Fibroblast of upper back skin (primary cell): ENCODE results near the gene MINDY4.

Source experiments
- DNase-seq: peaks from one replicate; pipeline ENCODE4 v3.0.0-alpha.2; 2013

Gene MINDY4

GRCh38 chr7:30880125-30880720, 109.0 kb downstream of the MINDY4 start:
- no peak for DNase-seq

GRCh38 chr7:30880941-30881340, 109.7 kb downstream of the MINDY4 start:
- no peak for DNase-seq

- no peak for DNase-seq
Observed at GRCh38 chr7:30881448-30881847, 110.2 kb downstream of the MINDY4 start.

GRCh38 chr7:30884881-30885280, 113.7 kb downstream of the MINDY4 start:
- DNase-seq = no peak

GRCh38 chr7:30886608-30887011, 115.4 kb downstream of the MINDY4 start:
- DNase-seq = peak; percentile 75

GRCh38 chr7:30887464-30887872, 116.3 kb downstream of the MINDY4 start:
- DNase-seq = no peak

- DNase-seq = peak; percentile 95
Observed at GRCh38 chr7:30888747-30889146, 117.5 kb downstream of the MINDY4 start.

GRCh38 chr7:30890226-30890625, 119.0 kb downstream of the MINDY4 start:
- DNase-seq = peak; percentile 41

GRCh38 chr7:30893357-30893756, 122.1 kb downstream of the MINDY4 start:
- DNase-seq = no peak

GRCh38 chr7:30894009-30894408, 122.8 kb downstream of the MINDY4 start:
- DNase-seq = no peak

GRCh38 chr7:30894866-30895605, 123.8 kb downstream of the MINDY4 start:
- no peak for DNase-seq

GRCh38 chr7:30896036-30896435, 124.8 kb downstream of the MINDY4 start:
- peak; percentile 32 for DNase-seq

- DNase-seq = no peak
Observed at GRCh38 chr7:30896783-30897637, 125.8 kb downstream of the MINDY4 start.

GRCh38 chr7:30897770-30898169, 126.6 kb downstream of the MINDY4 start:
- DNase-seq = no peak

- DNase-seq = no peak
Observed at GRCh38 chr7:30898411-30898810, 127.2 kb downstream of the MINDY4 start.

- DNase-seq = no peak
Observed at GRCh38 chr7:30899066-30899465, 127.8 kb downstream of the MINDY4 start.

GRCh38 chr7:30899630-30900029, 128.4 kb downstream of the MINDY4 start:
- no peak for DNase-seq

GRCh38 chr7:30900053-30900452, 128.8 kb downstream of the MINDY4 start:
- DNase-seq = no peak

- DNase-seq = no peak
Observed at GRCh38 chr7:30900803-30901362, 129.7 kb downstream of the MINDY4 start.

- DNase-seq = no peak
Observed at GRCh38 chr7:30901856-30902255, 130.6 kb downstream of the MINDY4 start.

GRCh38 chr7:30902466-30902865, 131.2 kb downstream of the MINDY4 start:
- no peak for DNase-seq

GRCh38 chr7:30903146-30903545, 131.9 kb downstream of the MINDY4 start:
- no peak for DNase-seq

- no peak for DNase-seq
Observed at GRCh38 chr7:30904561-30904960, 133.3 kb downstream of the MINDY4 start.
